K562 (cell line): ENCODE measurements around the gene RDH13. TPM values are rescaled to one million over a fixed set of nuclear protein-coding genes. Genes with fewer than 3 reads are reported as not detected.

Experiments
- ATAC-seq: fragments of 200-7000 bp; cut with Tn5 transposase; 3 replicates; pipeline ENCODE4 v1.9.1; 2020; ENCODE audit warnings: moderate library complexity
- BruUV-seq: library from RNA; stranded (reverse); fragments of 400-500 nt; replicated peaks from 2 replicates; lab custom pipeline; 2021; lab: Mats Ljungman, UMichigan
- CTCF ChIA-PET: fragments of 300-600 bp; formaldehyde crosslinking; extraction: SDS; loops from one replicate; lab custom pipeline; 2021; ENCODE audit warnings: low intra/inter-chr PET ratio; lab: Yijun Ruan, JAX
- POLR2A ChIA-PET: fragments of 300-600, 350-650 bp; sonication (Branson Sonifier 250); formaldehyde crosslinking; extraction: SDS; loops from one replicate; lab custom pipeline; 2021; ENCODE audit warnings: antibody characterized with exemption, inconsistent platforms; lab: Yijun Ruan, JAX
- DNase-seq, 4 experiments: peaks; one replicate each; pipeline versions ENCODE4 v3.0.0 to v3.0.0-alpha.2; 2011 to 2018; ENCODE audit warnings: low spot score in 3 of 4, mixed read lengths in 3 of 4; ENCODE audit errors: extremely low read depth in 1 of 4
- FAIRE-seq: peaks from 2 replicates; lab custom pipeline; 2011; peaks lifted over from hg19 to GRCh38; lab: Jason Lieb, UNC
- H2AFZ ChIP-seq: 2 replicates; pipeline ENCODE4 v1.6.0; 2011; ENCODE audit warnings: low read depth, low read length, control low read depth, inconsistent platforms
- H3K27ac ChIP-seq: fragments of 200-600 bp; 3 replicates; pipeline ENCODE4 v1.8.0; 2011; ENCODE audit warnings: low read depth, mild to moderate bottlenecking, control low read depth, inconsistent platforms, low read length, moderate library complexity, mixed read lengths; ENCODE audit errors: extremely low read depth
- H3K27me3 ChIP-seq, 2 experiments: fragments of 300-600 bp in 1 of 2; 2 replicates in 1 of 2; 3 replicates in 1 of 2; pipeline versions ENCODE4 v1.6.0 to v1.8.0; 2011; ENCODE audit warnings: inconsistent platforms in 2 of 2, low read length in 2 of 2, mild to moderate bottlenecking in 1 of 2, mixed read lengths in 1 of 2, moderate library complexity in 1 of 2; ENCODE audit not compliant: control insufficient read depth in 2 of 2, insufficient read depth in 2 of 2
- H3K36me3 ChIP-seq: fragments of 300-600 bp; 3 replicates; pipeline ENCODE4 v1.8.0; 2011; ENCODE audit warnings: mild to moderate bottlenecking, low read length, inconsistent platforms; ENCODE audit not compliant: control insufficient read depth, insufficient read depth
- H3K4me1 ChIP-seq, 2 experiments: fragments of 200-600 bp in 1 of 2; replicated peaks in 1 of 2; 2 replicates in 1 of 2; 3 replicates in 1 of 2; pipeline versions ENCODE4 v1.5.1 to v1.8.0; 2011; ENCODE audit warnings: inconsistent platforms in 2 of 2, low read length in 2 of 2, mild to moderate bottlenecking in 1 of 2, mixed read lengths in 1 of 2, moderate library complexity in 1 of 2; ENCODE audit not compliant: control insufficient read depth in 2 of 2, insufficient read depth in 2 of 2
- H3K4me2 ChIP-seq: 2 replicates; pipeline ENCODE4 v1.6.1; 2011; ENCODE audit warnings: low read length, control low read depth, inconsistent platforms, mixed read lengths; ENCODE audit not compliant: insufficient read depth
- H3K4me3 ChIP-seq: fragments of 200-600 bp; sonication (generic), shearing (Covaris generic); 2 replicates; pipeline ENCODE4 v1.5.1; 2016; ENCODE audit warnings: control low read depth, inconsistent platforms
- H3K79me2 ChIP-seq: fragments of 200-600 bp; 3 replicates; pipeline ENCODE4 v1.8.0; 2011; ENCODE audit warnings: low read length, inconsistent platforms; ENCODE audit not compliant: control insufficient read depth, insufficient read depth
- H3K9ac ChIP-seq, 2 experiments: 2 replicates each; pipeline versions ENCODE4 v1.6.0 to v1.6.1; 2011; ENCODE audit warnings: low read depth in 2 of 2, low read length in 2 of 2, control low read depth in 1 of 2, inconsistent platforms in 1 of 2, mild to moderate bottlenecking in 1 of 2, mixed read lengths in 1 of 2; ENCODE audit not compliant: insufficient read depth in 1 of 2
- H3K9me1 ChIP-seq: one replicate; pipeline ENCODE4 v1.6.0; 2011; ENCODE audit warnings: inconsistent platforms, mild to moderate bottlenecking, low read length, moderate library complexity; ENCODE audit not compliant: control insufficient read depth, insufficient read depth
- H3K9me3 ChIP-seq: replicated peaks from 2 replicates; pipeline ENCODE4 v1.5.1; 2011; ENCODE audit warnings: low read depth, low read length, inconsistent platforms; ENCODE audit not compliant: control insufficient read depth, insufficient read depth
- H4K20me1 ChIP-seq: replicated peaks from 2 replicates; pipeline ENCODE4 v1.6.1; 2011; ENCODE audit warnings: low read length, inconsistent platforms, mixed read lengths; ENCODE audit not compliant: control insufficient read depth, insufficient read depth
- BRD9 ChIP-seq: fragments of 450-650 bp; IDR thresholded peaks from 2 replicates; pipeline ENCODE4 v1.6.1; 2018; ENCODE audit warnings: low read depth; ENCODE audit not compliant: partially characterized antibody
- CEBPG ChIP-seq, 3 experiments: fragments of 200-800 bp in 1 of 3; sonication (Bioruptor generic) in 1 of 3; sonication (generic) in 1 of 3; formaldehyde crosslinking in 1 of 3; IDR thresholded peaks in 2 of 3; conservative IDR thresholded peaks in 1 of 3; 2 replicates each; pipeline versions ENCODE4 v1.6.1 to v1.8.0; 2016 to 2022; ENCODE audit warnings: missing compliant biosample characterization in 2 of 3, missing genetic modification characterization in 2 of 3, mild to moderate bottlenecking in 1 of 3, missing genetic modification reagents in 1 of 3
- ETV5 ChIP-seq: sonication (generic); formaldehyde crosslinking; IDR thresholded peaks from 2 replicates; pipeline ENCODE4 v1.4.0; 2020; ENCODE audit warnings: low read depth, mild to moderate bottlenecking, missing genetic modification reagents
- FOSL1 ChIP-seq: fragments of 200-800 bp; sonication (Bioruptor generic); conservative IDR thresholded peaks from 2 replicates; pipeline ENCODE4 v1.6.1; 2016; ENCODE audit warnings: missing genetic modification characterization, missing compliant biosample characterization
- KAT7 ChIP-seq: sonication (generic); formaldehyde crosslinking; IDR thresholded peaks from 2 replicates; pipeline ENCODE4 v1.8.0; 2022; ENCODE audit warnings: missing genetic modification reagents, mild to moderate bottlenecking, borderline replicate concordance
- KDM2B ChIP-seq: fragments of 250-450 bp; sonication (Bioruptor Pico); IDR thresholded peaks from 2 replicates; pipeline ENCODE4 v1.8.0; 2021; ENCODE audit warnings: mild to moderate bottlenecking, moderate library complexity
- NCOA6 ChIP-seq: fragments of 450-650 bp; IDR thresholded peaks from 2 replicates; pipeline ENCODE4 v1.6.1; 2017; ENCODE audit warnings: mild to moderate bottlenecking
- PHB ChIP-seq: fragments of 250-450 bp; sonication (Bioruptor Pico); IDR thresholded peaks from 2 replicates; pipeline ENCODE4 v1.5.0; 2021
- PHF20 ChIP-seq: fragments of 450-650 bp; IDR thresholded peaks from 2 replicates; pipeline ENCODE4 v1.6.1; 2018; ENCODE audit not compliant: partially characterized antibody
- ZNF586 ChIP-seq: fragments of 450-650 bp; formaldehyde crosslinking; conservative IDR thresholded peaks from 2 replicates; pipeline ENCODE4 v1.4.0; 2020; ENCODE audit warnings: mild to moderate bottlenecking, moderate library complexity
- WGBS: fragments of 100-300 bp; shearing (Covaris generic); methylation state at CpG from one replicate; pipeline ENCODE4 v1.1.6; 2016; ENCODE audit warnings: low coverage, mixed read lengths; ENCODE audit not compliant: insufficient coverage; ENCODE audit errors: missing lambda C conversion rate; 5-methylcytosine and 5-hydroxymethylcytosine counted together
- in situ Hi-C: fragments of 300-500 bp; cut with MboI; formaldehyde crosslinking; loops from 4 replicates; pipeline ENCODE4 v1.15.0; 2018; ENCODE audit warnings: inconsistent platforms, mixed read lengths
- intact Hi-C: fragments of 100-400 bp; cut with micrococcal nuclease; formaldehyde crosslinking; loops from 2 replicates; pipeline ENCODE4 v1.14.2; 2022
- polyA plus RNA-seq, 8 experiments: library from polyadenylated mRNA; depleted of rRNA in 4 of 8; stranded (reverse) in 5 of 8; unstranded in 3 of 8; fragments of >200 nt; fragmentation: Nextera tagmentation in 2 of 8; fragmentation: Illumina TruSeq in 1 of 8; extraction: Ambion mirVana in 2 of 8; extraction: Trizol in 1 of 8; gene quantifications; 2 replicates each; pipeline versions ENCODE4 v1.2.1 to v1.2.3, GENCODE V29; 2011 to 2014; ENCODE audit warnings: inconsistent platforms in 1 of 8, missing spikeins in 1 of 8
- total RNA-seq, 7 experiments: library from RNA; depleted of rRNA in 6 of 7; stranded (reverse); fragments of >200 nt in 6 of 7; fragmentation: Illumina TruSeq in 2 of 7; extraction: Trizol in 2 of 7; gene quantifications; 2 replicates each; pipeline versions ENCODE4 v1.2.1 to v1.2.3, GENCODE V29; 2011 to 2021; ENCODE audit warnings: low replicate concordance in 1 of 7
- TF ChIP-seq, protein P1 (sequence below), 2 experiments: IDR thresholded peaks; 2 replicates each; pipeline ENCODE4 v1.6.1; 2012; ENCODE audit warnings: improper control_type of control experiment in 2 of 2, low read depth in 2 of 2, low read length in 2 of 2, borderline replicate concordance in 1 of 2
- TF ChIP-seq, protein P2 (sequence below): sonication (generic); formaldehyde crosslinking; IDR thresholded peaks from 2 replicates; pipeline ENCODE4 v1.8.1; 2022; ENCODE audit warnings: missing genetic modification reagents
- TF ChIP-seq, protein P3 (sequence below): IDR thresholded peaks from 2 replicates; pipeline ENCODE4 v1.6.1; 2011; ENCODE audit warnings: borderline replicate concordance, low read depth, mild to moderate bottlenecking, moderate library complexity, low read length; ENCODE audit not compliant: insufficient read depth, poor library complexity, severe bottlenecking

The RDH13 gene
- total and polyA plus RNA-seq, 9 of the 15 experiments (the other 6 are each of a cell fraction or from before 2014, with no cell fraction given) = 7.5 to 70.3 (median 39.5) TPM

DNA sequence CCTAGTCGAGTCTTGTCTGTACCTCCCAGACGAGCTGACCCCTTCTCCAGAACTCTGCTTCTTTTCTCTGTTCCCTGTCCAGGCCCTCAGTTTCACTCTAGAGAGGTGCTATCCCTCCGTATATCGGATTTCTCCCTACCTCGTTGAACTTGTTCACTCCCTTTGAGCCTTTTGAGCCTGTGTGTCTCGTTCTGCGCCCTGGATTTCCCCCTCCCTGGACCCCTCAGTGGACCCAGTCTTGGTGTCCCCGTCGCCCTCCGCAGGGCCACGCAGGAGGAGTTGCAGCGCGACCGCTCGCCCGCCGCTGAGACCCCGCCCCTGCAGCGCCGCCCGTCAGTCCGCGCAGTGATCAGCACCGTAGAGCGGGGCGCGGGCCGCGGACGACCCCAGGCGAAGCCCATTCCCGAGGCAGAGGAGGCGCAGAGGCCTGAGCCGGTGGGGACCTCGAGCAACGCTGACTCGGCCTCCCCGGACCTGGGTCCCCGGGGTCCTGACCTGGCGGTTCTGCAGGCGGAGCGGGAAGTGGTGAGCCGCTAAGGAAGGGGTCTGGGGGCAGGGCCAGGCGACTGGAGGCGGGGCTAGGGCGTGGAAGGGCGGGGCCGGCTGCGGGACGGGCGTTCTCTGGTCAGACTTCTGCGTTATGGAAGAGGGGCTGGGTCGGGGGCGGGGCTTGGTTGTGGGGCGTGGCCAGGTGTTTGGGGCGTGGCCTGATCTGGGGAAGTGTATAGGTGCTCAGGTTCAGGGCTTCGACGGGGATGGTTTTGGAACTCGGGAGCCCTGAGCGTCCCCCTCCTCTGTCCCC, 18.2 kb upstream of the RDH13 start:
- in situ Hi-C loops (no loop called here), intact Hi-C loops (loop anchor here (10.0 kb wide), 1 partner anchor 334 kb away; no protein-coding TSS in a partner anchor)
- H3K4me3 ChIP-seq = peak overlapping the region; percentile 86
- peak; percentile 92 for FAIRE-seq
- H3K4me2 ChIP-seq = peak overlapping the region; percentile 98
- H2AFZ ChIP-seq = peak overlapping the region; percentile 93
- TSS peak; percentile 55 for BruUV-seq
- ATAC-seq = peak; percentile 91
- H3K9ac ChIP-seq = peak overlapping the region; percentile 92 to 95
- no peaks in the 10 kb centered on the region for H4K20me1 ChIP-seq
- peak overlapping the region; percentile 99 for H3K27ac ChIP-seq
- H3K79me2 ChIP-seq = peaks cover 7% of the 10 kb centered on the region; the same call in 2 of the 3 replicates
- ChIA-PET CTCF (no interaction called here), POLR2A (interaction anchor here (1.0 to 2.4 kb wide), 4 partner anchors 8 to 18 kb away, joined by 3 to 32 read pairs (median 6); partner anchors contain the start of gene RDH13)
- 1% methylated on average over 34 of the region's 60 CpGs for WGBS
- H3K36me3 ChIP-seq = peaks cover 7% of the 10 kb centered on the region; the same call in 1 of the 3 replicates
- peak; percentile 94 to 96 (median 95) for DNase-seq
- H3K4me1 ChIP-seq = peaks cover 0 to 55% of the 10 kb centered on the region in 2 experiments; a peak in 3 of 5 replicates
- no peaks in the 10 kb centered on the region for H3K27me3 ChIP-seq
- H3K9me1 ChIP-seq = no peaks in the 10 kb centered on the region
- no peaks in the 10 kb centered on the region for H3K9me3 ChIP-seq
- TF ChIP-seq PHF20 (peak; percentile 15), PHB (no peak), NCOA6 (no peak), ZNF586 (no peak), CEBPG (CRISPR knock-in tag; IDR thresholded peaks at IDR 0.05) (no peak; the same call in 1 of the 2 replicates), CEBPG (tag; conservative IDR thresholded peaks at IDR 0.05 in 1 of 2, IDR thresholded peaks at IDR 0.05 in 1 of 2) (no peak), KAT7 (CRISPR knock-in tag) (no peak), KDM2B (peak; percentile 58; the same call in 1 of the 2 replicates), BRD9 (no peak), ETV5 (0 out of 2 replicates have a peak, but pooled peaks have one; percentile 9), FOSL1 (tag) (no peak)
- TF ChIP-seq, protein P1, sequence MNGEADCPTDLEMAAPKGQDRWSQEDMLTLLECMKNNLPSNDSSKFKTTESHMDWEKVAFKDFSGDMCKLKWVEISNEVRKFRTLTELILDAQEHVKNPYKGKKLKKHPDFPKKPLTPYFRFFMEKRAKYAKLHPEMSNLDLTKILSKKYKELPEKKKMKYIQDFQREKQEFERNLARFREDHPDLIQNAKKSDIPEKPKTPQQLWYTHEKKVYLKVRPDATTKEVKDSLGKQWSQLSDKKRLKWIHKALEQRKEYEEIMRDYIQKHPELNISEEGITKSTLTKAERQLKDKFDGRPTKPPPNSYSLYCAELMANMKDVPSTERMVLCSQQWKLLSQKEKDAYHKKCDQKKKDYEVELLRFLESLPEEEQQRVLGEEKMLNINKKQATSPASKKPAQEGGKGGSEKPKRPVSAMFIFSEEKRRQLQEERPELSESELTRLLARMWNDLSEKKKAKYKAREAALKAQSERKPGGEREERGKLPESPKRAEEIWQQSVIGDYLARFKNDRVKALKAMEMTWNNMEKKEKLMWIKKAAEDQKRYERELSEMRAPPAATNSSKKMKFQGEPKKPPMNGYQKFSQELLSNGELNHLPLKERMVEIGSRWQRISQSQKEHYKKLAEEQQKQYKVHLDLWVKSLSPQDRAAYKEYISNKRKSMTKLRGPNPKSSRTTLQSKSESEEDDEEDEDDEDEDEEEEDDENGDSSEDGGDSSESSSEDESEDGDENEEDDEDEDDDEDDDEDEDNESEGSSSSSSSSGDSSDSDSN (IDR thresholded peaks at IDR 0.05; ENCODE audit: borderline replicate concordance in 1 of 2, low read depth in 2 of 2, low read length in 2 of 2) = 0 out of 4 replicates have a peak, but pooled peaks of 1 of the 2 experiments have one; percentile 44
- TF ChIP-seq, protein P2, sequence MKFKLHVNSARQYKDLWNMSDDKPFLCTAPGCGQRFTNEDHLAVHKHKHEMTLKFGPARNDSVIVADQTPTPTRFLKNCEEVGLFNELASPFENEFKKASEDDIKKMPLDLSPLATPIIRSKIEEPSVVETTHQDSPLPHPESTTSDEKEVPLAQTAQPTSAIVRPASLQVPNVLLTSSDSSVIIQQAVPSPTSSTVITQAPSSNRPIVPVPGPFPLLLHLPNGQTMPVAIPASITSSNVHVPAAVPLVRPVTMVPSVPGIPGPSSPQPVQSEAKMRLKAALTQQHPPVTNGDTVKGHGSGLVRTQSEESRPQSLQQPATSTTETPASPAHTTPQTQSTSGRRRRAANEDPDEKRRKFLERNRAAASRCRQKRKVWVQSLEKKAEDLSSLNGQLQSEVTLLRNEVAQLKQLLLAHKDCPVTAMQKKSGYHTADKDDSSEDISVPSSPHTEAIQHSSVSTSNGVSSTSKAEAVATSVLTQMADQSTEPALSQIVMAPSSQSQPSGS (CRISPR knock-in tag) = no peak
- TF ChIP-seq, protein P3, sequence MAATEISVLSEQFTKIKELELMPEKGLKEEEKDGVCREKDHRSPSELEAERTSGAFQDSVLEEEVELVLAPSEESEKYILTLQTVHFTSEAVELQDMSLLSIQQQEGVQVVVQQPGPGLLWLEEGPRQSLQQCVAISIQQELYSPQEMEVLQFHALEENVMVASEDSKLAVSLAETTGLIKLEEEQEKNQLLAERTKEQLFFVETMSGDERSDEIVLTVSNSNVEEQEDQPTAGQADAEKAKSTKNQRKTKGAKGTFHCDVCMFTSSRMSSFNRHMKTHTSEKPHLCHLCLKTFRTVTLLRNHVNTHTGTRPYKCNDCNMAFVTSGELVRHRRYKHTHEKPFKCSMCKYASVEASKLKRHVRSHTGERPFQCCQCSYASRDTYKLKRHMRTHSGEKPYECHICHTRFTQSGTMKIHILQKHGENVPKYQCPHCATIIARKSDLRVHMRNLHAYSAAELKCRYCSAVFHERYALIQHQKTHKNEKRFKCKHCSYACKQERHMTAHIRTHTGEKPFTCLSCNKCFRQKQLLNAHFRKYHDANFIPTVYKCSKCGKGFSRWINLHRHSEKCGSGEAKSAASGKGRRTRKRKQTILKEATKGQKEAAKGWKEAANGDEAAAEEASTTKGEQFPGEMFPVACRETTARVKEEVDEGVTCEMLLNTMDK = peak; percentile 3
